ENCODE data around the gene VWF.

DNA sequence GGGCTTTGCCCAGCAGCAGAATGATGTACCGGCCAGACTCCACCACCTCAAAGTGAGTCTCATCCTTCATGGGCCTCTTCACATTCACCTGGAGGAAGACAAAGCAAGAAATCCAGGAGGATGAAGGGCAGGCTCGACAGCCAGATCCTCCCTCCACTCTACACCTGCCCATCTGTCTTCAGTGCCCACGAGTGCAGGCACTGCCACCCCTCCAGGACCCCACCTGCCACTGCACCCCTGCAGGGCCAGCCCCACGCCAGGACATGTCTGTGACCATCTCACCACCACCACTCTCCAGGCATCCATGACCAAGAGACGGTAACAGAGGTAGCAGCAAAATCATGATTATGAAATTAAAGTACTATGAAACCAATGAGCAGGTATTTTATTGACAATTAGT is 95.1 kb downstream of the VWF start:
- TF ChIP-seq, protein P1, sequence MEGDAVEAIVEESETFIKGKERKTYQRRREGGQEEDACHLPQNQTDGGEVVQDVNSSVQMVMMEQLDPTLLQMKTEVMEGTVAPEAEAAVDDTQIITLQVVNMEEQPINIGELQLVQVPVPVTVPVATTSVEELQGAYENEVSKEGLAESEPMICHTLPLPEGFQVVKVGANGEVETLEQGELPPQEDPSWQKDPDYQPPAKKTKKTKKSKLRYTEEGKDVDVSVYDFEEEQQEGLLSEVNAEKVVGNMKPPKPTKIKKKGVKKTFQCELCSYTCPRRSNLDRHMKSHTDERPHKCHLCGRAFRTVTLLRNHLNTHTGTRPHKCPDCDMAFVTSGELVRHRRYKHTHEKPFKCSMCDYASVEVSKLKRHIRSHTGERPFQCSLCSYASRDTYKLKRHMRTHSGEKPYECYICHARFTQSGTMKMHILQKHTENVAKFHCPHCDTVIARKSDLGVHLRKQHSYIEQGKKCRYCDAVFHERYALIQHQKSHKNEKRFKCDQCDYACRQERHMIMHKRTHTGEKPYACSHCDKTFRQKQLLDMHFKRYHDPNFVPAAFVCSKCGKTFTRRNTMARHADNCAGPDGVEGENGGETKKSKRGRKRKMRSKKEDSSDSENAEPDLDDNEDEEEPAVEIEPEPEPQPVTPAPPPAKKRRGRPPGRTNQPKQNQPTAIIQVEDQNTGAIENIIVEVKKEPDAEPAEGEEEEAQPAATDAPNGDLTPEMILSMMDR (IDR thresholded peaks at IDR 0.05) = no peak
- no peak for TF ChIP-seq POLR2A (IDR thresholded peaks at IDR 0.05)

Data from heart left ventricle (tissue), 13 donors.